Neural cell (in vitro differentiated cells): Measurements from ENCODE around the gene TBL1X. TPM values are rescaled to one million over a fixed set of nuclear protein-coding genes. Genes with fewer than 3 reads are reported as not detected.

Experiments
- H2AFZ ChIP-seq: fragments of 200-600, 300-800 bp; sonication (generic), shearing (Covaris generic); 2 replicates; pipeline ENCODE4 v1.6.0; 2014; ENCODE audit warnings: low read depth, mild to moderate bottlenecking, antibody characterized with exemption, low read length, moderate library complexity
- H3F3A ChIP-seq: fragments of 200-600 bp; shearing (Covaris generic); 2 replicates; pipeline ENCODE4 v1.6.1; 2016; ENCODE audit warnings: mild to moderate bottlenecking, moderate library complexity, mixed read lengths, antibody characterized with exemption, low read length; ENCODE audit not compliant: insufficient read depth, poor library complexity, severe bottlenecking
- H3K27ac ChIP-seq: fragments of 200-600, 300-800 bp; sonication (generic), shearing (Covaris generic); 2 replicates; pipeline ENCODE4 v1.5.1; 2014; ENCODE audit warnings: mild to moderate bottlenecking, low read length, moderate library complexity
- H3K27me3 ChIP-seq: fragments of 300-800, 200-600 bp; sonication (generic), shearing (Covaris generic); 2 replicates; pipeline ENCODE4 v1.6.0; 2014; ENCODE audit warnings: mild to moderate bottlenecking, low read depth, low read length, moderate library complexity; ENCODE audit not compliant: insufficient read depth
- H3K36me3 ChIP-seq: fragments of 300-800, 200-600 bp; sonication (generic), shearing (Covaris generic); 2 replicates; pipeline ENCODE4 v1.5.1; 2014; ENCODE audit warnings: mild to moderate bottlenecking, antibody characterized with exemption, low read length, moderate library complexity; ENCODE audit not compliant: insufficient read depth
- H3K4me2 ChIP-seq: fragments of 300-800, 200-600 bp; sonication (generic), shearing (Covaris generic); 2 replicates; pipeline ENCODE4 v1.6.0; 2014; ENCODE audit warnings: mild to moderate bottlenecking, low read length
- H3K4me3 ChIP-seq: fragments of 300-800, 200-600 bp; sonication (generic), shearing (Covaris generic); 2 replicates; pipeline ENCODE4 v1.5.1; 2014; ENCODE audit warnings: mild to moderate bottlenecking, low read length, moderate library complexity
- H3K79me2 ChIP-seq: fragments of 200-600 bp; shearing (Covaris generic); replicated peaks from 2 replicates; pipeline ENCODE4 v1.6.0; 2014; ENCODE audit warnings: mild to moderate bottlenecking, low read length, moderate library complexity; ENCODE audit not compliant: insufficient read depth
- H3K9ac ChIP-seq: fragments of 300-800, 200-600 bp; sonication (generic), shearing (Covaris generic); 2 replicates; pipeline ENCODE4 v1.6.1; 2016; ENCODE audit warnings: mild to moderate bottlenecking, low read length, mixed read lengths
- H3K9me2 ChIP-seq: fragments of 200-600 bp; shearing (Covaris generic); 2 replicates; pipeline ENCODE4 v1.6.1; 2016; ENCODE audit warnings: mild to moderate bottlenecking, low read length, mixed read lengths; ENCODE audit not compliant: insufficient read depth
- H3K9me3 ChIP-seq: fragments of 200-600, 300-800 bp; sonication (generic), shearing (Covaris generic); 2 replicates; pipeline ENCODE4 v1.6.1; 2016; ENCODE audit warnings: mild to moderate bottlenecking, mixed run types, low read length, moderate library complexity, mixed read lengths
- H4K20me1 ChIP-seq: fragments of 200-600 bp; shearing (Covaris generic); 2 replicates; pipeline ENCODE4 v1.6.1; 2016; ENCODE audit warnings: mild to moderate bottlenecking, mixed run types; ENCODE audit not compliant: insufficient read depth
- CTCF ChIP-seq: fragments of 450-650 bp; IDR thresholded peaks from 2 replicates; pipeline ENCODE4 v1.5.1; 2014; ENCODE audit warnings: antibody characterized with exemption, mild to moderate bottlenecking, moderate library complexity; ENCODE audit not compliant: poor library complexity, severe bottlenecking
- EP300 ChIP-seq: fragments of 450-650 bp; conservative IDR thresholded peaks from 2 replicates; pipeline ENCODE4 v1.6.1; 2014; ENCODE audit warnings: antibody characterized with exemption, mild to moderate bottlenecking, moderate library complexity; ENCODE audit not compliant: poor library complexity, severe bottlenecking
- EZH2 ChIP-seq: fragments of 200-600, 300-800 bp; shearing (Covaris generic), sonication (generic); IDR thresholded peaks from 2 replicates; pipeline ENCODE4 v1.6.1; 2014; ENCODE audit warnings: antibody characterized with exemption, low read length, borderline replicate concordance, mild to moderate bottlenecking; ENCODE audit not compliant: insufficient read depth, poor library complexity, severe bottlenecking
- MXI1 ChIP-seq: fragments of 450-650 bp; conservative IDR thresholded peaks from 2 replicates; pipeline ENCODE4 v1.6.1; 2014; ENCODE audit warnings: antibody characterized with exemption, mild to moderate bottlenecking; ENCODE audit not compliant: poor library complexity, severe bottlenecking
- POLR2AphosphoS5 ChIP-seq: IDR thresholded peaks from 2 replicates; pipeline ENCODE4 v1.6.1; 2012
- RAD21 ChIP-seq: fragments of 450-650 bp; conservative IDR thresholded peaks from 2 replicates; pipeline ENCODE4 v1.6.1; 2014; ENCODE audit warnings: antibody characterized with exemption, mild to moderate bottlenecking, moderate library complexity
- REST ChIP-seq: IDR thresholded peaks from 2 replicates; pipeline ENCODE4 v1.6.1; 2012; ENCODE audit warnings: borderline replicate concordance
- SMC3 ChIP-seq: fragments of 450-650 bp; conservative IDR thresholded peaks from 2 replicates; pipeline ENCODE4 v1.6.1; 2014; ENCODE audit warnings: antibody characterized with exemption, mild to moderate bottlenecking, moderate library complexity; ENCODE audit not compliant: poor library complexity
- TAF1 ChIP-seq: IDR thresholded peaks from 2 replicates; pipeline ENCODE4 v1.6.1; 2012; ENCODE audit warnings: low read depth
- polyA plus RNA-seq: library from polyadenylated mRNA; depleted of rRNA; stranded (reverse); fragments of >200 nt; gene quantifications from 2 replicates; pipeline ENCODE4 v1.2.3, GENCODE V29; 2014

TBL1X gene
- polyA plus RNA-seq, 1 donor from 2014 or later, result 2.2 TPM

GRCh38 chrX:9788911-9789310, 324.1 kb downstream of the TBL1X start:
- Histone ChIP-seq H3K4me3 (no peak overlapping the region), H3K27ac (no peak overlapping the region), H2AFZ (no peak overlapping the region), H4K20me1 (no peaks in the 10 kb centered on the region), H3K4me2 (no peak overlapping the region), H3F3A (no peaks in the 10 kb centered on the region), H3K36me3 (no peaks in the 10 kb centered on the region), H3K79me2 (no peaks in the 10 kb centered on the region), H3K9me3 (no peaks in the 10 kb centered on the region), H3K27me3 (no peaks in the 10 kb centered on the region), H3K9me2 (no peaks in the 10 kb centered on the region), H3K9ac (no peak overlapping the region)
- no peak for TF ChIP-seq EZH2
- no peak for TF ChIP-seq TAF1
- no peak for TF ChIP-seq CTCF
- TF ChIP-seq MXI1, result no peak
- no peak for TF ChIP-seq SMC3
- TF ChIP-seq RAD21, result no peak
- no peak for TF ChIP-seq EP300
- TF ChIP-seq REST, result no peak
- no peak for TF ChIP-seq POLR2AphosphoS5

- H3K9me2 ChIP-seq, result no peaks in the 10 kb centered on the region
- no peaks in the 10 kb centered on the region for H3F3A ChIP-seq
- H3K27me3 ChIP-seq, result no peaks in the 10 kb centered on the region
- no peaks in the 10 kb centered on the region for H3K79me2 ChIP-seq
- no peak overlapping the region for H2AFZ ChIP-seq
- no peak overlapping the region for H3K4me2 ChIP-seq
- H3K9me3 ChIP-seq, result no peaks in the 10 kb centered on the region
- no peak overlapping the region for H3K9ac ChIP-seq
- no peak for TF ChIP-seq MXI1
- no peak for TF ChIP-seq TAF1
- TF ChIP-seq EZH2, result no peak
- TF ChIP-seq REST, result no peak
- no peak for TF ChIP-seq RAD21
- no peak for TF ChIP-seq EP300
- no peak for TF ChIP-seq SMC3
- TF ChIP-seq POLR2AphosphoS5, result no peak
- TF ChIP-seq CTCF, result no peak
- no peaks in the 10 kb centered on the region for H3K36me3 ChIP-seq
- H4K20me1 ChIP-seq, result no peaks in the 10 kb centered on the region
- no peak overlapping the region for H3K4me3 ChIP-seq
- H3K27ac ChIP-seq, result no peak overlapping the region
Observed at GRCh38 chrX:9789555-9789954, 324.7 kb downstream of the TBL1X start.
